GM19468 (cell line): ENCODE measurements around the gene CHD2.

ENCODE experiments used
- ATAC-seq: cut with Tn5 transposase; IDR thresholded peaks from one replicate; pipeline ENCODE4 v1.9.1; 2021; ENCODE audit warnings: mild to moderate bottlenecking, moderate library complexity, moderate number of reproducible peaks; ENCODE audit not compliant: unreplicated experiment; ENCODE audit errors: extremely low read depth

CHD2 gene

GRCh38 chr15:92884436-92885223, 15.5 kb upstream of the CHD2 start:
- ATAC-seq = no peak

DNA sequence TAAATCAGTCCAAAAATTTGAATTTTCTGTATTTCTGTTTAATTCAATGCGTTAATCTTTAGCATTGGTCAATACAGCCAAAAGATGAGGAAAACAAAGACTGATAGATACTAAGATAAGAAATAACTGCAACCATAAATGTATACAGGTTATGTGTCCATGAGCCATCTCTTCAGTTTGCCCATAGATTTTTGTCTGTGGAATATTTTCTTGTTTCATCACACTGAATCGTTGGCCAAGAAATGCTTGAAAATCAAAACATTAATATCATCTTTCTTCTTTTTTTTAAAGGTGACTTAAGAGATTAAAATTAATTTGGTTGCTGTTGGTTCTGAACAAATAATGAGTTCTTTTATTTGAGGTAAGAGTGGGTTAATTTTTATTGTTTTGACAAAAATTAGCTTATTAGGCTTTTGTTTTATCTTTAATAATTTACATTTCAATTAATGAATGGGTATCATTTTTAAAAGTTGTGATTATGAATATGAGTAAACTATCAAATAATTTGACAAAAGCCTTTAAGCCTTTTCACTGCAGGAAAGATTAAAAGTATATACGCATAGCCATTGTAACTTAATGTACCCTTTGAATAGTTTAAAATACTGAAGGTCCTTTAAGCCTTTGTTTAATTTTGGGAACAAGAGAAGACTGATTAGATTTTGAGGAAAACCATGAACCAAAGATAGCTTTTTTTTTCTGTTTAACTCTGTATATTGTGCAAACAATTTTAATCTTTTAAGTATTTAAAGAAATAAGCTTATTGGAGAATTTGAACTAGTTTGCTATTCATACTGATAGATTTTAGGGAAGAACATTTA, 14.7 kb upstream of the CHD2 start:
- no peak for ATAC-seq

DNA sequence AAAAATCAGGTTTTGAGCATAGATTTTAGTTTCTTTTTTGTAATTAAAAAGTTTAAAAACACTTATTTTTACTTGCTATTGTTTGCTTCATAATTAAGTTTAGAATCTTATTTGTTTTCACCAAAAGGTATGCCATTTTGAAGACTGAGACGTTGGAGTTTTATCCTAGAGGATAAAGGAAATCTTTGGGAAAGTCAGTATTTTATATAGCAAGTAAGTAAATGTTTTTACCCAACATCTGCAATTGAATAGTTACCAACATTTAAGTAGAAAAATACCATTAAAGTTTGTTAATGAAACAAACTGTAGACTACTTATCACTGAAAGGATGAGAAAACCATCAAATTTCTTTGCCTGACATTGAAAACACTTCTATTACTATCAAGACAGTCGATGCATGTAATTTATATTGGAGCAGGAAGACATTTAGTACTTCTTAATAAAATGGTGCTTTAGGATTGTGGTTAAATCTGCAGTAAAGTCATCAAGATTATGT, 14.0 kb upstream of the CHD2 start:
- no peak for ATAC-seq

DNA sequence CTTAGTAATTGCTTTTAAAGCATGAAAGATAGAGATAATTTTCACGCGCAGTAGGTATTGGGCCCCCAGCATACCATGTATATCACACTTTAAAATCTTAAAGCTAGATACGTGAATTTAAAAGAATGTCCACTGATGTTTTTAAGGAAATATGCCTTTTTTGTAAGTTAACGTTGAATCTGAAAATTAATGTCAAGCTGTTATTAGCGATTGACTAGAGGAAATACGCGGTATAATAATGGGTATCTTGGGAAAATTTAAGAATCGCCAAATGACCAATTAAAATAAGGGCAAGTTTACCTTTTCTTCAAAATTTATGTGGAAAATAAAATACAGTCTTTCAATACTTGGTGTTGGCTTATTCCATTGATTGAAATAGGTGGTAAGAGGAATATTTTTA, 13.3 kb upstream of the CHD2 start:
- no peak for ATAC-seq

DNA sequence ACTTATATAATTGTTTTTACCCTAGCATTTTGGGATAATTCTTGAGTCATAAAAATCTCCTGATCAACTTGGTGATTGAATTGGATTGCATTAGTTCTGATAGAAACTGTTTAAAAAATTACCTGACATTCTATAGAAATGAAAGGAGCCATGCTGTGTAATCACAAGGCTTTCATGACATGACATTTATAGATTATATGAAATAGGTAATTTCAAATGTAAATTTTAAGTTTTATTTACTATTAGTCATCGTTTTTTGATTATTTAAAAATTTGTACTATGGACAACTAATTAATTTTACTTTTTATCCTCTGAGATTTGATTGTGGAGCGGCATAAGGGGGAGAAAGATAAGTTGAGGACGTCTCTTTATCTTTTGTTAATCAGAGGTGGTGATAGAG, 12.3 kb upstream of the CHD2 start:
- no peak for ATAC-seq

DNA sequence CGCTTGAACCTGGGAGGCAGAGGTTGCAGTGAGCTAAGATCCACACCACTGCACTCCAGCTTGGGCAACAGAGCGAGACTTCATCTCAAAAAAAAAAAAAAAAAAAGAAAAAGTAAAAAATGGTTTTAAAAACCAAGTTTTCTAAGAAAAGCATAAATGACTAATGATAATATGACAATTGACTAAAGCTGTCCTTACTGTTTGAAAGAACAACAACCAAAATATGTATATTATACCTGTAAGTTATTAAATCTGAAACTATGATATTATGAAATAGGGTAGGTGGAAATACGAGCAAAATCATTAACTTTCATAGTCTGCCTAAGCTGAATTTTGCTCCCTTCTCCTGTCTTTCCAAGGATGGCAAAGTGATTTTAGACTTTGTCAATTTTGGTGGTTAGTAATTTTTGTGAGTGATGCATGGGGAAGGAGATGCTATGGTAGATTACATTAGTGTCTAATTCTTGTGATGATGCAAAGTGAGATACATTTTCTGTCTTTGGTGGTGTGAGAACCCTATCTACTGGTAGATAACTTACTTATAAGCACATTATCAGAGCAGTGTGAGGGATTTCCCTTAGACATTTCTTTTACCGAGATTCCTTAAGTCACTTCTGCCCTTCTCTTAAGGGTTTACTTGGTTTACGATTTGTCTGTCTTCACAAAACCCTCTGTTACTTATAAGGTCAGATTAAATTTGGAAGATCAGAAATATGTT, 10.6 kb upstream of the CHD2 start:
- no peak for ATAC-seq

DNA sequence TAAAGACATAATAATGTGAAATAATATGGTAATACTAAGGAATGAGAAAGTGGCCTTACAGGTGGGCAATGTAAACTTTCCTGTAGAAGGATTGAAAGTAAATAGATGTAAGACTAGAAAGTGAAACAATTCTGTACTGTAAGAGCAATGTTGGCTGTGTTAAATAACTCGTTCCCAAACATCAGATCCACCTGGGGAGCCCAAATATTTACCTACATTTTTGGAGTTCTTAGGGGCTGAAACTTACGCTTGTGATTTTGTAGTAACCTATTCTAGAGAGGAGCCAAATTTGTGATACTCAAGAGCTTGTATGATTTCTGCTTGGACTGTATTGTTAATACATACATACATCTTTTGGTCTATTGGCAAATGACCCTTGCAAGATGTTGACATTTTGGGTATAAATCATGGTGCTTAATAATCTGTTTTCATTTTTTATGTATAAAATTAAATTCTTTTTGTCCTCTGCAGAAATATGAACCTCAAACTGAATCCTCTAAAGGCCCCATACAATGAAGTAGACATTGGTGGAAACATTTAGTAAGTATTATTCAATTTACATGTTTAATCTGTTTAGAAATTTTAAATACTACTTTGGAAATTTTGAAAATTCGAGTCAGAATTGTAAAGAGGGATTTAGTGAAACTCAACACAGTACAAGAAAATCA, 8.5 kb upstream of the CHD2 start:
- ATAC-seq = no peak

DNA sequence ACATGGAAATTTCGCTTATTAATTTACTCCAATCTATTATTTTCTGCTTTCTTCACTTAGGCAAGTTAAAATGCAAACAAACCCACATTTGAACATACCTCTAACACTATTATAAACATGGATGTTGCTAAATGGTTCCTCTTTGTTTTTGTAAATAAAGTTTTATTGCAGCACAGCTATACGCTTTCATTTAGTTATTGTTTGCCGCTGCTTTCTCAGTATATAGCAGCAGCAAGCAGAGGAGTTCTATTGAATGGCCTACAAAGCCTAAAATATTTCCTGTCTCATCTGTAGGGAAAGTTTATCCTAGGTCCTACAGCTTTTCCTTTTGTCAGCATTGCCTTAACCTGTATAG, 7.9 kb upstream of the CHD2 start:
- no peak for ATAC-seq

DNA sequence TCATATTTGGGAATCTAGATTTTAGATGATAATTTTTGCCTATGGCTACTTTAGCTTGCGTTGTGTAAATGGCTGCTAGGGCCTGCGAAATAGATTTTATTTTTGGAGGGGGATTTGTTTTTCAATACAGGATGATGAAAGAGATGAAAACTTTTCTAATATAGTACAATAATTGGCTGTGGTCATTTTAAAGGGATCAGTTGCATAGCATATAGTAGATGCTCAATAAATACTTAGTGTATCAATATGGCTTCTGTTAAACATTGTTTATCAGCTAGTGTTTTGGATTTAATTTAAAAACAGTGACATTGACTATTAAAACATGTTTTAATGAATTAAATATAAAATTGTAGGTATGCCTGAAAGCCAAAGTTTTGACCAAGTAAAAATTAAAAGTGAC, 6.9 kb upstream of the CHD2 start:
- no peak for ATAC-seq

GRCh38 chr15:92896561-92896960, 3.6 kb upstream of the CHD2 start:
- ATAC-seq = no peak

DNA sequence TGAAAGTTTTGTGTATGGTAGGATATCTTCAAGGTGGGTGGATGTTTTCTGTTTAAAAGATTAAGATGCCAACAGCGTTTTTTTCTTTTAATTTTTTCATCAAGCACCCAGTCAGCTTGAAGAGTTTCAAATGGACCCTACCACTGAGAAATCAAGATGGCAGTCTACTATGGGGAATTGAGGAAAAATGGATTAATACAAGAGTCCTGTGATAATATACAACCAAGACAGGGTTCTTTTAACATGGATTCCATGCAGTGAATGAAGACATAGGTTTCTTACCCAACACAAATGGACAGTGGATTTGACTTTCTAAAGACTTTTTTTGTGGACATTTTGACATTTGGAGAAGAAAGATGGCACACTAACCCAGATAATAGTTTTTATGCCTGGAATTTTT, 2.5 kb upstream of the CHD2 start:
- ATAC-seq = no peak

GRCh38 chr15:92898988-92899582, 1.0 kb upstream of the CHD2 start:
- no peak for ATAC-seq

GRCh38 chr15:92899601-92899947, 550 bp upstream of the CHD2 start:
- ATAC-seq = no peak

GRCh38 chr15:92900731-92901071, 577 bp downstream of the CHD2 start:
- ATAC-seq = no peak

- no peak for ATAC-seq
Measured at GRCh38 chr15:92901072-92901761, 1.1 kb downstream of the CHD2 start.

GRCh38 chr15:92901995-92902394, 1.9 kb downstream of the CHD2 start:
- ATAC-seq = no peak

GRCh38 chr15:92902737-92903593, 2.8 kb downstream of the CHD2 start:
- ATAC-seq = no peak

- ATAC-seq = no peak
Measured at GRCh38 chr15:92903631-92903965, 3.5 kb downstream of the CHD2 start.
